Endothelial cell of umbilical vein (primary cell): Measurements from ENCODE around the gene HECA. TPM values are rescaled to one million over a fixed set of nuclear protein-coding genes. Genes with fewer than 3 reads are reported as not detected.

Source experiments
- BruUV-seq: library from RNA; stranded (reverse); fragments of 400-500 nt; replicated peaks from 2 replicates; lab custom pipeline; 2021; lab: Mats Ljungman, UMichigan
- CTCF ChIA-PET: fragments of 300-600, 350-600 bp; sonication (Branson Sonifier 250); formaldehyde crosslinking; loops from one replicate; lab custom pipeline; 2021; ENCODE audit warnings: antibody characterized with exemption, inconsistent platforms; lab: Charles Lee
- POLR2A ChIA-PET: fragments of 300-600, 350-600 bp; sonication (Branson Sonifier 250); formaldehyde crosslinking; loops from one replicate; lab custom pipeline; 2021; ENCODE audit warnings: antibody characterized with exemption, inconsistent platforms; lab: Charles Lee
- DNase-seq: peaks from one replicate; pipeline ENCODE4 v3.0.0-alpha.2; 2011; ENCODE audit warnings: low read depth, low spot score
- FAIRE-seq: peaks from 2 replicates; lab custom pipeline; 2011; peaks lifted over from hg19 to GRCh38; lab: Jason Lieb, UNC
- H2AFZ ChIP-seq: 2 replicates; pipeline ENCODE4 v1.6.0; 2012; ENCODE audit warnings: low read depth, low read length, control low read depth, inconsistent platforms
- H3K27ac ChIP-seq: 2 replicates; pipeline ENCODE4 v1.5.1; 2011; ENCODE audit warnings: low read depth, mild to moderate bottlenecking, control low read depth, low read length, moderate library complexity; ENCODE audit not compliant: insufficient read depth
- H3K27me3 ChIP-seq, 2 experiments: 2 replicates each; pipeline versions ENCODE4 v1.6.0 to v1.6.1; 2011; ENCODE audit warnings: low read length in 2 of 2, mixed read lengths in 1 of 2; ENCODE audit not compliant: control insufficient read depth in 2 of 2, insufficient read depth in 2 of 2
- H3K36me3 ChIP-seq, 2 experiments: 2 replicates in 1 of 2; 3 replicates in 1 of 2; pipeline ENCODE4 v1.5.1; 2011; ENCODE audit warnings: low read length in 2 of 2, mild to moderate bottlenecking in 1 of 2, moderate library complexity in 1 of 2; ENCODE audit not compliant: control insufficient read depth in 2 of 2, insufficient read depth in 2 of 2; ENCODE audit errors: extremely low read depth in 1 of 2
- H3K4me1 ChIP-seq: 3 replicates; pipeline ENCODE4 v1.5.1; 2011; ENCODE audit warnings: mild to moderate bottlenecking, low read length; ENCODE audit not compliant: control insufficient read depth, insufficient read depth; ENCODE audit errors: extremely low read depth
- H3K4me2 ChIP-seq: 2 replicates; pipeline ENCODE4 v1.6.1; 2011; ENCODE audit warnings: low read length, control low read depth, mixed read lengths; ENCODE audit not compliant: insufficient read depth
- H3K4me3 ChIP-seq, 3 experiments: fragments of 200-600 bp in 1 of 3; sonication (generic), shearing (Covaris generic) in 1 of 3; replicated peaks in 1 of 3; 2 replicates each; pipeline ENCODE4 v1.5.1; 2011 to 2016; ENCODE audit warnings: control low read depth in 3 of 3, low read length in 3 of 3, mild to moderate bottlenecking in 2 of 3, inconsistent platforms in 1 of 3, low read depth in 1 of 3, moderate library complexity in 1 of 3; ENCODE audit not compliant: insufficient read depth in 1 of 3
- H3K79me2 ChIP-seq: 2 replicates; pipeline ENCODE4 v1.6.0; 2012; ENCODE audit warnings: low read length, inconsistent platforms; ENCODE audit not compliant: control insufficient read depth, insufficient read depth
- H3K9ac ChIP-seq: replicated peaks from 2 replicates; pipeline ENCODE3; 2011; ENCODE audit warnings: low read length, control low read depth; ENCODE audit not compliant: insufficient read depth; ENCODE audit errors: extremely low read depth
- H3K9me1 ChIP-seq: replicated peaks from 3 replicates; pipeline ENCODE4 v1.6.0; 2011; ENCODE audit warnings: mild to moderate bottlenecking, low read length; ENCODE audit not compliant: control insufficient read depth, insufficient read depth; ENCODE audit errors: extremely low read depth
- H3K9me3 ChIP-seq: replicated peaks from 2 replicates; pipeline ENCODE4 v1.5.1; 2012; ENCODE audit warnings: low read length, inconsistent platforms; ENCODE audit not compliant: control insufficient read depth, insufficient read depth
- H4K20me1 ChIP-seq: replicated peaks from 2 replicates; pipeline ENCODE3; 2011; ENCODE audit warnings: mild to moderate bottlenecking, low read length; ENCODE audit not compliant: control insufficient read depth, insufficient read depth; ENCODE audit errors: extremely low read depth
- EZH2 ChIP-seq: IDR thresholded peaks from 2 replicates; pipeline ENCODE4 v1.6.1; 2012; ENCODE audit warnings: borderline replicate concordance, low read depth, mild to moderate bottlenecking, moderate library complexity, low read length, inconsistent platforms; ENCODE audit not compliant: severe bottlenecking
- FOS ChIP-seq: IDR thresholded peaks from 2 replicates; pipeline ENCODE4 v1.6.1; 2011; ENCODE audit warnings: mild to moderate bottlenecking, low read length, moderate library complexity, borderline replicate concordance; ENCODE audit not compliant: insufficient read depth
- GATA2 ChIP-seq: IDR thresholded peaks from 2 replicates; pipeline ENCODE4 v1.7.0; 2011; ENCODE audit warnings: low read depth, mild to moderate bottlenecking, moderate library complexity, mixed read lengths, low read length; ENCODE audit not compliant: insufficient read length, insufficient read depth
- JUN ChIP-seq: IDR thresholded peaks from 2 replicates; pipeline ENCODE4 v1.6.1; 2011; ENCODE audit warnings: borderline replicate concordance, low read depth; ENCODE audit not compliant: insufficient read length, insufficient read depth
- MYC ChIP-seq: IDR thresholded peaks from one replicate; pipeline ENCODE4 v1.6.1; 2011; ENCODE audit warnings: mild to moderate bottlenecking, low read depth, low read length
- POLR2A ChIP-seq: IDR thresholded peaks from 2 replicates; pipeline ENCODE4 v1.6.1; 2012; ENCODE audit warnings: low read depth, mild to moderate bottlenecking, control low read depth, low read length
- POLR2AphosphoS5 ChIP-seq: IDR thresholded peaks from 2 replicates; pipeline ENCODE4 v1.6.1; 2012; ENCODE audit warnings: low read depth, mild to moderate bottlenecking, control low read depth, low read length, moderate library complexity; ENCODE audit not compliant: insufficient read depth
- dilution Hi-C: fragments of 300-500 bp; cut with MboI; formaldehyde crosslinking; loops from one replicate; pipeline ENCODE4 v1.15.0; 2019; ENCODE audit warnings: low sequenced_read_pairs; ENCODE audit not compliant: extremely low pct_ligation_motif_present
- intact Hi-C: fragments of 100-400 bp; cut with micrococcal nuclease; formaldehyde crosslinking; loops from one replicate; pipeline ENCODE4 v1.10.0; 2022
- polyA plus RNA-seq, 4 experiments: library from polyadenylated mRNA; depleted of rRNA in 3 of 4; stranded (reverse) in 3 of 4; unstranded in 1 of 4; fragments of >200 nt; gene quantifications; 2 replicates each; pipeline versions ENCODE4 v1.2.1 to v1.2.3, GENCODE V29; 2011 to 2012; ENCODE audit warnings: missing spikeins in 1 of 4
- total RNA-seq: library from RNA; stranded (reverse); gene quantifications from 2 replicates; pipeline ENCODE4 v1.2.3, GENCODE V29; 2021
- TF ChIP-seq, protein P1 (sequence below): IDR thresholded peaks from 2 replicates; pipeline ENCODE4 v1.6.1; 2011; ENCODE audit not compliant: insufficient read depth, insufficient read length
- TF ChIP-seq, protein P2 (sequence below), 2 donors: IDR thresholded peaks; 1 replicate in 1 of 2; 2 replicates in 1 of 2; pipeline ENCODE4 v1.5.1; 2011; ENCODE audit warnings: low read length in 2 of 2, mild to moderate bottlenecking in 2 of 2, moderate library complexity in 2 of 2, control low read depth in 1 of 2, inconsistent platforms in 1 of 2, low read depth in 1 of 2; ENCODE audit not compliant: insufficient read depth in 1 of 2; ENCODE audit errors: extremely low read depth in 1 of 2

HECA gene
- total and polyA plus RNA-seq, 2 donors (not counting 3 experiments of a cell fraction or from before 2014, with no cell fraction given), result 5.8 to 16.7 TPM

DNA sequence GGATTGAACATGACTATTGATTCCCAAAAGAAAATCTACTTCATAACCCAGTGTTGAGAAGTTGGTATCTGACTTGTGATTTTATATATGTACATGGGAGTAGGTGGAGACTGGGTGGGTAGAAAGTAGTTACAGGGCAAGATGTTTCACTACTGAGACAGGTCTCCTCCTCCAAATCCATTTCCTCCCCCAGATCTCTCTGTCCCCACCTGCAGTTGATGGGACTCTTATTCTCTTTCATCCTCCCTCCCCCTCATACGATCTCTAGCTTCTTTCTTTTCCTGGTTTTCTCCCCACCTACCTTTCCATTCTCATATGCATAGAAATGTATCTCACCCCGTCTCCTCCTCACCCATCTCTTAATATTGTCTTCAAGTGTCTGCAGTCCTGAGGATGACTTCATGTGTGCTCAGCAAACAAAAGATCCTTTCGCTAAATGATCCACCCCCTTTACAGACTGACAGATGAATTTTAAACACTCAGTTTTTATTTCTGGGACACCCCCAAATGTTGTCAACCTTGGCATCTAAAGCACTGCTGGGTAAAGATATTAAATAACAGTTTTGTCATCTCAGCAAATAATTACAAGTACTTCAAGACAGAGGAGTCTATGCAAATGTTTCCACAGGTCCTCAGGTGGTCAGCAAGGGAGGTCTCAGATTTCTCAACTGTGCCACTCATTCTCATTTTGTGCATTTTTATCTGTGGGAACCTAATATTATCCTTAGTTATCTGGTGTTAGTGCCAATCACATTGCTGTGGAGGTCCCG is 18.7 kb upstream of the HECA start:
- dilution Hi-C loops (no loop called here), intact Hi-C loops (loop anchor here (2.0 kb wide), 1 partner anchor 249 kb away; no protein-coding TSS in a partner anchor)
- no TSS peak for BruUV-seq
- Histone ChIP-seq H3K4me2 (no peak overlapping the region), H3K9me3 (no peaks in the 10 kb centered on the region), H3K9me1 (no peaks in the 10 kb centered on the region), H3K79me2 (no peaks in the 10 kb centered on the region), H3K9ac (no peak overlapping the region), H3K27me3 (peaks cover 10 to 17% of the 10 kb centered on the region in 2 experiments), H3K27ac (no peak overlapping the region), H4K20me1 (no peaks in the 10 kb centered on the region), H3K4me1 (no peaks in the 10 kb centered on the region), H3K36me3 (no peaks in the 10 kb centered on the region), H3K4me3 (no peak overlapping the region), H2AFZ (no peak overlapping the region)
- ChIA-PET POLR2A (no interaction called here), CTCF (interaction anchor here (2.1 kb wide), 1 partner anchor 249 kb away, joined by 27 read pairs; no protein-coding TSS in a partner anchor)
- TF ChIP-seq, protein P1, sequence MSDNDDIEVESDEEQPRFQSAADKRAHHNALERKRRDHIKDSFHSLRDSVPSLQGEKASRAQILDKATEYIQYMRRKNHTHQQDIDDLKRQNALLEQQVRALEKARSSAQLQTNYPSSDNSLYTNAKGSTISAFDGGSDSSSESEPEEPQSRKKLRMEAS, result no peak
- TF ChIP-seq POLR2A (no peak), FOS (no peak), GATA2 (no peak), POLR2AphosphoS5 (no peak), JUN (no peak), MYC (no peak), EZH2 (no peak)
- TF ChIP-seq, protein P2, sequence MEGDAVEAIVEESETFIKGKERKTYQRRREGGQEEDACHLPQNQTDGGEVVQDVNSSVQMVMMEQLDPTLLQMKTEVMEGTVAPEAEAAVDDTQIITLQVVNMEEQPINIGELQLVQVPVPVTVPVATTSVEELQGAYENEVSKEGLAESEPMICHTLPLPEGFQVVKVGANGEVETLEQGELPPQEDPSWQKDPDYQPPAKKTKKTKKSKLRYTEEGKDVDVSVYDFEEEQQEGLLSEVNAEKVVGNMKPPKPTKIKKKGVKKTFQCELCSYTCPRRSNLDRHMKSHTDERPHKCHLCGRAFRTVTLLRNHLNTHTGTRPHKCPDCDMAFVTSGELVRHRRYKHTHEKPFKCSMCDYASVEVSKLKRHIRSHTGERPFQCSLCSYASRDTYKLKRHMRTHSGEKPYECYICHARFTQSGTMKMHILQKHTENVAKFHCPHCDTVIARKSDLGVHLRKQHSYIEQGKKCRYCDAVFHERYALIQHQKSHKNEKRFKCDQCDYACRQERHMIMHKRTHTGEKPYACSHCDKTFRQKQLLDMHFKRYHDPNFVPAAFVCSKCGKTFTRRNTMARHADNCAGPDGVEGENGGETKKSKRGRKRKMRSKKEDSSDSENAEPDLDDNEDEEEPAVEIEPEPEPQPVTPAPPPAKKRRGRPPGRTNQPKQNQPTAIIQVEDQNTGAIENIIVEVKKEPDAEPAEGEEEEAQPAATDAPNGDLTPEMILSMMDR (IDR thresholded peaks at IDR 0.05; ENCODE audit: extremely low read depth in 1 of 2, insufficient read depth in 1 of 2, low read depth in 1 of 2, low read length in 2 of 2), result no peak
- DNase-seq (no peak), FAIRE-seq (no peak)
